ENCODE measurements around the gene LTBP1.
"Not testable (repeated sequence)": the region's sequence is repeated elsewhere in the genome, so short reads cannot be mapped to it uniquely, and the experiment has no call there.

LTBP1 gene

GRCh38 chr2:33144243-33144642, 197.5 kb downstream of the LTBP1 start:
- no peak for DNase-seq (ENCODE audit: low read depth in 2 of 2)

DNA sequence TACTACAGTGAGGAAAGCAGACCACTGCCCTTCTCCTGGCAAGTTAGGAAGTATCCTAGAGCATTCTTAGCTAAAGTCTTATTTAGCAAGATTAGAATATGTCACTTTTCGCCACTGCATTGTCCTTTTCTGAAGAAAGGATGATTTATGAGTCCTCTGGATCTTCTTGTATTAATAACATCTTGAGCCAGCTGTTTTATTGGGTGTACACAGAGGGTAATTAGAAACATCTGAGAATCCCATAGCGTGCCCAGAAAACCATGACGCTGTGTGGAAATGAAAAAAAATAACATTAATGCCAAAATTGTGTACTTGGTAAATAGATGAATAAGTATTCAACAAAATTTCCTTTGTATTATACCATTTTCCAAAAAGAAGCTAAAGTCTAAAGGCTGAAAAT, 198.7 kb downstream of the LTBP1 start:
- DNase-seq (ENCODE audit: low read depth in 2 of 2), result no peak

GRCh38 chr2:33146102-33146501, 199.3 kb downstream of the LTBP1 start:
- no peak for DNase-seq (ENCODE audit: low read depth in 2 of 2)

DNA sequence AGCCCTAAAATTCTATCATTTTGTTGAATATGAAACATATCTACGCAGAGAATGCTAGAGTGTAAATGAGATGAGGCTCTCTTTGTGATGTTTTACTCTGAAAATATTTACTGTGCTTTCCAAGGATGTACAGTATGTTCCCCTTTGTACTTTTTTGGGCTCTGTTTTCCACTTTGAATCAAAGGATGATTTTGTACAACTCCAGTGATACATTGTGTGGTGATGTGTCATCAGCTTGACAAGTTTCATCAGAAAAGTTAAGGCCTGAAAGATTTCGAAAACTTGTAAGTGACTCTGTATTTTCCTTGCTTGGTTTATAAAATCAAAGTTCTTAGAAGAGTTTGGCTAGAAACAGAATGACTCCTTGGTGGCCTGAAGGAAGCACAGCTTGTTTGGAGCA, 206.3 kb downstream of the LTBP1 start:
- DNase-seq (ENCODE audit: low read depth in 2 of 2), result no peak

DNA sequence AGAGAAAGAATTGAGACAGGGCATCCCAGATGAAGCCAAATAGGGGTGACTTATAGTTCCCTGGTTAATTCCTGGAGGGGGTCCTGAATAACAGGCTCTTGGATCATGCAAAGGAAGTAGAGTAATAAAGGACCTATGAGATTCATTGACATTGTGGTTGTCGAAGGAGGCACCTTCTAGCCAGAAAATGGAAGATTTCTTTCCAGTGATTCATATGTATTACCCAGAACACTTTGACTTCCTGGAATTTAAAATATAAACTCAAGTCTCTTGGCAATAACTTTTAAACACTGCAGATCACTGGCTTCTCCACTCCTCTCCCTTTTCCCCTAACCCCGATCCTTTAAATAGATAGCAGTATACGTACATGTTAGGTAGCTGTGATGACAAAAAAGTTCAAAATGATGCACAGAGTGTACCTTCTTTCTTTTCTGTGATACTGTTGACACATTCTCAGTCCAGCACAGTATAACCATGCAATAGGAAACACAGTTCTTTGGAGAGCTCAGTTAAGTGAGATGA, 211.8 kb downstream of the LTBP1 start:
- no peak for DNase-seq (ENCODE audit: low read depth in 2 of 2)

- DNase-seq (ENCODE audit: low read depth in 2 of 2), result no peak
Measured at GRCh38 chr2:33160191-33160590, 213.4 kb downstream of the LTBP1 start.

GRCh38 chr2:33166287-33166881, 219.6 kb downstream of the LTBP1 start:
- no peak for DNase-seq (ENCODE audit: low read depth in 2 of 2)

DNA sequence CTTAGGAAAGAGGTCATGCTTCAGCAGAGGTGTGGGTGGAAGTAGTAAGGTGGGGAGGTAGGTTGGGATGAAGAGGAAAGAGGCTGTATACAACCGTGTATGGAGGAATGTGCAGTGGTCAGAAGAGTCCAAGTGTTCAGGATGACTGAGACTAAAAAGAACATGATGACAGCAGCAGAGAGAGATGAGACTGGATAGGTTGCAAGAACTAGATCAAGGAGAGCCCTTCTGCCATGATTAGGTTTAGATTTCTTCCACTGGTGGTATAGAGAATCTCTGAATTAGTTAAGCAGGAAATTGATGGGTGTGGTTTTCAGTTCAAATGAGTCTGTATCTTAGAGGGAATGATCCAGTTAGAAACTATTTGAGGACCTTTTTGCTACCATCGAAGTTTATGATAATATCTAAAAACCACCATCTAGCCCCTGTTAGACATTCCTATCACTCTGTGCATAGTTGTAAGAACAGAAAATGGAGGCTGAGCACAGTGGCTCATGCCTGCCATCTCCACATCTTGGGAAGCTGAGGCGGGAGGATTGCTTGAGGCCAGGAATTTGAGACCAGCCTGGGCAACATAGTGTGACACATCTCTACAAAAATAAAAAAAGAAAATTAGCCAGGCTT, 221.0 kb downstream of the LTBP1 start:
- no peak for DNase-seq (ENCODE audit: low read depth in 2 of 2)

GRCh38 chr2:33168425-33168824, 221.7 kb downstream of the LTBP1 start:
- DNase-seq (ENCODE audit: low read depth in 2 of 2), result no peak

GRCh38 chr2:33168922-33169321, 222.2 kb downstream of the LTBP1 start:
- DNase-seq (ENCODE audit: low read depth in 2 of 2), result no peak

DNA sequence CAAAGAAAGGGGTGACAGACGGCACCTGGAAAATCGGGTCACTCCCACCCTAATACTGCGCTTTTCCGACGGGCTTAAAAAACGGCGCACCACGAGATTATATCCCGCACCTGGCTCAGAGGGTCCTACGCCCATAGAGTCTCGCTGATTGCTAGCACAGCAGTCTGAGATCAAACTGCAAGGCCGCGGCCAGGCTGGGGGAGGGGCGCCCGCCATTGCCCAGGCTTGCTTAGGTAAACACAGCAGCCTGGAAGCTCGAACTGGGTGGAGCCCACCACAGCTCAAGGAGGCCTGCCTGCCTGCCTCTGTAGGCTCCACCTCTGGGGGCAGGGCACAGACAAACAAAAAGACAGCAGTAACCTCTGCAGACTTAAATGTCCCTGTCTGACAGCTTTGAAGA, 223.5 kb downstream of the LTBP1 start:
- DNase-seq (ENCODE audit: low read depth in 2 of 2), result not testable (repeated sequence)

DNA sequence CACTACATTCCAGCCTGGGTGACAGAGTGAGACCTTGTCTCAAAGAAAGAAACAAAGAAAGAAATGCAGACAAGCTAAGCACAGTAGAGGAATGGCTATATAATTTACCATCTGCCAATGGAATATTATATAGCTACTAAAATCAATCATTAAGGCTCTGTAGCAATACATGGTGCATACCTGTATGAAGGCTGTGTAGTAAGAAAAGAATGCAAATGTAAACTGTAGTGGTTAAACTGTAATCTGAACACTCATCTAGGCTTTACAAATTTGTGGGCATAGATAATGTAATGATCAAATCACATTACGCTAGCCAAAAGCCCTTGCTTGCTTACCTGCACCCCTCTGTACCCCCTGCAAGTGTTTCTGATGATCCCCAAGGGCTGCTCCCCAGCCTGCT, 230.9 kb downstream of the LTBP1 start:
- DNase-seq (ENCODE audit: low read depth in 2 of 2), result no peak

DNA sequence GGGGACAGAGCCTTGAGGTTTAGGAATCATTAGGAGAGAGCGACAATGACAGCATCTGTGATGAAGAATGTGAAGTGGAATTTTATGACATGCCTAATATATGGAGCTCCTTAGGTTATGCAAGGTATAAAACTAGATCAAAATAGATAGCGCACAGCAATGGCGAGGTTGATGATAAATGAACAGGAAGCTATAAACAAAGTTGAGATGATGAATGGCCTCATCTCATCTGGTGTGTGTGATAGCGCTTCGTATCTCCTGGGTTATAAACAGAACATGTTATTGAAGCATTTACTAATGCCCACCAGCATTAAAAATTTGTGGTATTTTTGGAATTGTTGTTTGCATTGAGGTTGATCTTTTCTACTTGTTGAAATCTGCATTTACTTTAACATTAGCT, 231.5 kb downstream of the LTBP1 start:
- DNase-seq (ENCODE audit: low read depth in 2 of 2), result no peak

DNA sequence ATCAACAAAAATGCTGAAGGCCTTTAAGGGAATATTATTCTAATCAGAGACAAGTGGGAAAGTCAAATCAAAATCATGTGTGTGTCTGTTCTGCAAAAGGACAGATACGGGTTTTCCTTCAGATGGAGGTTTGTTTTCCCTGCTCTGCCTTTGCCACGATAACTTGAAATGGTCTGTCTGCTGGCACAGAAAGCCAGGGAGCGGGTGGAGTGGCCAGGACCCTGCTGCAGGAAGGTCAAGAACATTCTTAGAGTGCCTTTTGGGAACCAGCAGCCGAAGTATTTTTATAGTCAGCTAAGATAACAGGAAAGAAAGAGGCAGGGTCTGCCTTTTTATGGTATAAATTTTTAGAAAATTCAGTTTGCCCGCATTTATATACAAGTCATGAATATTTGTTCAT, 234.2 kb downstream of the LTBP1 start:
- DNase-seq (ENCODE audit: low read depth in 2 of 2), result no peak

DNA sequence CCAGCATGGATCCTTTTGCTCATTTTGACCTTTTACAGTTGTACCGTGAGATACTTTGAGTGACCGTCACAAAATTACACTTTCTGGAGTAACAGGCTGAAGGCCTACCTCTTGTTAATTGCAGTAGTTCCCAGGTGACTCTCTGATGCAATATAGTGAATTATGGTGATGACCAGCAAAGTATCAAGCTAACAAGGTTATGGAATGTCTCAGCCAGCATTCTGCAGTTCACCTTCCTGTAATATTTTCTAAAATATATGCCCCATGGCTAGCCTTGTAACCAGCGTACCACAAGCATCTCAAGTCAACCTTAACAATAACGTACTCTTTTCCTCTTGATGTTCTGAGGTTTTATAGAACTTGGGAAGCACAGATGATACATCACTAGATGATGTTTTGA, 234.7 kb downstream of the LTBP1 start:
- no peak for DNase-seq (ENCODE audit: low read depth in 2 of 2)

DNA sequence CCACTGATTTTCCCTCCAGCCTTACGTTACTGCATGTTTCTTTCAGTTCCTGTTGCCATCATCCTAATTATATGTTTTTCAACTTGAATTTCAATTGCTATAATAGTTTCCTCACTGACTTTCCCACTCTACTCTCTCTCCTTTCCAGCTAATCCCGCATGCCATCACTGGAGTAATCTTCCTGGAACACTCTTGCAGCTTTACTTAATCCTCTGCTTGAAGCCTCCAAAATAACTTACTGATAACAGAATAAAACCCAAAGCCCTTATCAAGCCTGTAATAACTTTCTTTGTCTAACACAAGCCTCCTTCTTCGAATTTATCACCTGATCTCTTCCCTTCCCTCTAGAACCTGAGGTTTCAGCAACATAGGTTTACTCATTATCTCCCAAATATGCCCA, 237.3 kb downstream of the LTBP1 start:
- no peak for DNase-seq (ENCODE audit: low read depth in 2 of 2)

DNA sequence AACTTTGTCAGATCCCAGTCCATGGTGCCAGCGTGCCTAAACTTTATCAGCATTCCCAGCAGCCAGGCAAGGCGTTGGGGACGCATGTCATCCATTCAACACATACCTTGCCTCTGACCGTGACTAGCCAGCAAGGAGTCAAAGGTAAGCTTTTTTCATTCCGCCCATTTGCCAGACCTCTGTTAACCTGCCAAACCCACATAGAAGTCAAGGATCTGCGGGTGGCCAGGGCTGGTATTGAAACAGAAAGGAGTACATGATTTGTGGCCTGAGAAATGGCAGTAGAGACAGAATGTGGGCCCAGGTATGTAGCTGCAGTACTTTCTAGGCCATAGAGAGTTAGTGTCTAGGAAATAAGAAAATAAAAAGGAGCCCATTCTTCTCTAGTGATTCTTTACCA, 240.2 kb downstream of the LTBP1 start:
- no peak for DNase-seq (ENCODE audit: low read depth in 2 of 2)

DNA sequence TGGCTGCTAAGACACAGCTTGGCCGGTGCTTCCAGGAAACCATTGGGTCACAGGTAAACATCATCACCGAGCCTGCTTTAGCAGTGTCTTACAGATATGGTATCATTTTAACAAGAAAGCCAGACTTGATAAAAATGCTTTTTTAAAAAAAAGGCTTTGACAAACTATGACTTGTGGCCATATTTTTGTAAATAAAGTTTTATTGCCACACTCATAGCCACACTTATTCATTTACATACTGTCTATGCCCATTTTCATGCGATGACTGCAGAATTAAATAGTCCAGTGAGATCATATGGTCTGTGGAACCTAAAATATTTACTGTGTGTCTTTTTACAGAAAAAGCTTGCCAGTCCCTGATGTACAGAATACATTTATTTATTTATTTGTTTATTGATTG, 242.0 kb downstream of the LTBP1 start:
- DNase-seq (ENCODE audit: low read depth in 2 of 2), result no peak

DNA sequence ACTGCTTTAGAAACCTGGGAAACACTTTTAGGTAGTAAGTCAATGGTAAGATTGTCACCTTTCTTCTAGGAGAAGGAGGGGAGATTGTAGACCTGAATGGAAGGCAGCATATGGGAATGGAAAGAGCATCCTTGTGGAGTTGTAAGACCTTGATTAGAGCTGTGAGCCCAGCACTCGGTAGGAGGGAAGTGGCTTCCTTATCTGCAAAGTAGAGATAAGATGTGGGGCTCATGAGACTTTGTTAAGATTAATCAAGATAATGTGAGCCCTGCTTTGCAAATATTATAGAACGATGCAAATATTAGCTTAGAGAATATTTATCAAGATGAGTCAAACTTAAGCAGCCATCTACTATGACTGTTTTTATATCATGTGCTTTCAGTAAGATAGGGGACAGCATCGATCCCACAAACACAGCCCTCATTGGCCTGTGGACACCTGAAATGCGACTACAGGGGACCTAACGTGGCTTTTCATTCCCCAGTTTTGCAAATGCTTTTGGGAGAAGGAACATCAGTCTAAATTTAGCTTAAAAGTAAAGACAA, 243.7 kb downstream of the LTBP1 start:
- DNase-seq (ENCODE audit: low read depth in 2 of 2), result no peak

DNA sequence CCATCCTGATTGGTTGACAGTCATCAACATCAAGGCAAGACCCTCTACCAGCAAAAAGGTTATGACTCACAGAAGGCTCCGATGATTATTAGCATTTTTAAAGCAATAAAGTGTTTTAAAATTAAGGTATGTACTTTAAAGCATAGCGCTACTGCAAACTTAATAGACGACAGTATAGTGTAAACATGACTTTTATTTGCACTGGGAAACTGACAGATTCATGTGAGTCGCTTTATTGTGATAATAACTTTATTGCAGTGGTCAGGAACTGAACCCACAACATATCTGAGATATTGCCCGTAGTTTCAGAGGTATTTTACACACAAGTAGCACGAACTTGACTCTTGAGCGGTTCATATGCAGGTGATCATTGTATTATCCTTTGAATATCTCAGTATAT, 249.1 kb downstream of the LTBP1 start:
- no peak for DNase-seq (ENCODE audit: low read depth in 2 of 2)

- no peak for DNase-seq (ENCODE audit: low read depth in 2 of 2)
Measured at GRCh38 chr2:33196700-33197099, 249.9 kb downstream of the LTBP1 start.

DNA sequence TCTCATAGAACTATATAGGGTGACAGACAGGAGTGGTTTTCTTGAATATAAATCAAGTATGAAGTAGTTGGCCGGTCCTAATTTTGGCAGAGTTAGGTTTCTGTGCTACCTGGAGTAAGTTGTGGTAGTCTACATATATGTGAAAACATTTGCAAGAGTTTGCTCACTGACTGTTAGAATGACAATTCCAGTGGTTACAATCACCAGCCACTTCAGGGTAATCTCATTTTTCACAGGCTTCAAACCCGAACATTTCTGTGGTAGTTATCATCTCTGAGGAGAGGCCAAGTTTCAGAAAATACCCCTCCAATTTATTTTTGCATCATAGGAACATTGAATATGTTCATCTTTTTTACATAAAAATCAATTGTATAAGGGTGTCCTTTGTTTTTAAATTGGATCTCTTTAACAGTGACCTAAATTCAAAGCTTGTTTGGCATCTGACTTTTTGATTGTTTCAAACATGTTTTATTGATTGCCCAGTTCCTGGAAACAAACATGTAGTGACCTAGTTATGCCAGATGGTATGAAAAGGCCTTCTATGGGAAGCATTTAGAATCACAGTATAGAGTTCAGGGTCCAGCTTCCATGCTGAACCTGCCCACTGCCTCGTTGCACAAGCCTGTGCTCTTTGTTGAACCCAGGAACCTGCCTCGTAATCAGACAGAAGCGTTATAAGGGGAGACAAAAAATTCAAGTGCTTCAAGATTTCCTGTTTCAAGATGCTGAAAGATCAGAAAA, 250.6 kb downstream of the LTBP1 start:
- DNase-seq (ENCODE audit: low read depth in 2 of 2), result no peak

All from stimulated activated CD4-positive, alpha-beta T cell treated with anti-CD3 and anti-CD28 coated beads, Interleukin-4, amount 100 ng/mL, for 48 hours (primary cell).